Mucosa of stomach (tissue), 1 donor: ENCODE results near the gene HERPUD1.
"Not testable (repeated sequence)": the region's sequence is repeated elsewhere in the genome, so short reads cannot be mapped to it uniquely, and the experiment has no call there.

ENCODE experiments used
- H3K27me3 ChIP-seq: one replicate; pipeline ENCODE4 v1.7.0; 2013; ENCODE audit warnings: mild to moderate bottlenecking, low read length; ENCODE audit not compliant: control insufficient read depth, insufficient read depth
- H3K36me3 ChIP-seq: one replicate; pipeline ENCODE4 v1.7.0; 2013; ENCODE audit warnings: low read length; ENCODE audit not compliant: control insufficient read depth, insufficient read depth
- H3K4me1 ChIP-seq: one replicate; pipeline ENCODE4 v1.7.0; 2013; ENCODE audit warnings: mild to moderate bottlenecking, low read length; ENCODE audit not compliant: control insufficient read depth, insufficient read depth
- H3K4me3 ChIP-seq: one replicate; pipeline ENCODE4 v1.7.0; 2013; ENCODE audit warnings: low read length
- H3K9ac ChIP-seq: one replicate; pipeline ENCODE4 v1.7.0; 2013; ENCODE audit warnings: mild to moderate bottlenecking, low read length, moderate library complexity
- H3K9me3 ChIP-seq: one replicate; pipeline ENCODE4 v1.7.0; 2013; ENCODE audit warnings: mild to moderate bottlenecking, low read length, moderate library complexity; ENCODE audit not compliant: control insufficient read depth
- donor health status: Pancreatic carcinoma.

HERPUD1 gene

DNA sequence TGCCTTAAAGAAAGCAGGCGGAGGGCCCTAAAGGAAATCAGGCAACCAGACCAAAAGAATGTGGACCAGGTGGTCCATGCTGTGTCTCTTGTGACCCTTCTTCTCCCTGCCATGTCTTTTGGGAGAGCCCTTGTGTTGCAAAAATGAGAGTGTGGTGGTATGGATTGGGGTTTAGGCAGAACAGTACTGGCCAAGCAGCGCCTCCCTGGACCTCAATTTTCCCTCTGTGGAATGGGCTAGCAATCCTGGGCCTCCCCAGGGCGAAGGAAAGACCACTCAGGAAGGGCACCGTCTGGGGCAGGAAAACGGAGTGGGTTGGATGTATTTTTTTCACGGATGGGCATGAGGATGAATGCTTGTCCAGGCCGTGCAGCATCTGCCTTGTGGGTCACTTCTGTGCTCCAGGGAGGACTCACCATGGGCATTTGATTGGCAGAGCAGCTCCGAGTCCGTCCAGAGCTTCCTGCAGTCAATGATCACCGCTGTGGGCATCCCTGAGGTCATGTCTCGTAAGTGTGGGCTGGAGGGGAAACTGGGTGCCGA lies 49.9 kb downstream of the HERPUD1 start:
- H3K4me3 ChIP-seq = no peak overlapping the region
- no peak overlapping the region for H3K9ac ChIP-seq
- peaks cover 34% of the 10 kb centered on the region for H3K4me1 ChIP-seq
- no peaks in the 10 kb centered on the region for H3K9me3 ChIP-seq
- no peaks in the 10 kb centered on the region for H3K27me3 ChIP-seq
- H3K36me3 ChIP-seq = no peaks in the 10 kb centered on the region

DNA sequence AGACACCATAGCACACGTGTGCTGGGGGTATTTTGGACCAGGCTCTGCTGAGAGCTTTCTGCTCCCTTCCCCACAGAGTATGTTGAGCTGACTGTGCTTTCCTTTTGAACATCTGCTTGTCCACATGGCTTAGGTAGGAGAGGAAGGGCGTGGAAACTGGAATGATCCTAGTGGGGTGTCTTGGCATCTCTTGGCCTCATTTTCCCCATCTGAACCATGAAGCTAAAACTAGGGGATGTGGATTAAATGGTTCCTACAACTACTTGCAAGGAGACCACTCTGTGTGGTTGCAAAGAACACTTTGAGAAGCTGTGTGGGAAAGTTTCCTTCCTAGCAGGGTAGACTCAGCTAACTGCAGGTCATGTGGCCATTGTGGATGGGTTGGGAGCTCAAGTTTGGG lies 50.8 kb downstream of the HERPUD1 start:
- H3K36me3 ChIP-seq = no peaks in the 10 kb centered on the region
- no peaks in the 10 kb centered on the region for H3K27me3 ChIP-seq
- H3K9ac ChIP-seq = no peak overlapping the region
- no peak overlapping the region for H3K4me3 ChIP-seq
- no peaks in the 10 kb centered on the region for H3K9me3 ChIP-seq
- H3K4me1 ChIP-seq = peaks cover 34% of the 10 kb centered on the region

DNA sequence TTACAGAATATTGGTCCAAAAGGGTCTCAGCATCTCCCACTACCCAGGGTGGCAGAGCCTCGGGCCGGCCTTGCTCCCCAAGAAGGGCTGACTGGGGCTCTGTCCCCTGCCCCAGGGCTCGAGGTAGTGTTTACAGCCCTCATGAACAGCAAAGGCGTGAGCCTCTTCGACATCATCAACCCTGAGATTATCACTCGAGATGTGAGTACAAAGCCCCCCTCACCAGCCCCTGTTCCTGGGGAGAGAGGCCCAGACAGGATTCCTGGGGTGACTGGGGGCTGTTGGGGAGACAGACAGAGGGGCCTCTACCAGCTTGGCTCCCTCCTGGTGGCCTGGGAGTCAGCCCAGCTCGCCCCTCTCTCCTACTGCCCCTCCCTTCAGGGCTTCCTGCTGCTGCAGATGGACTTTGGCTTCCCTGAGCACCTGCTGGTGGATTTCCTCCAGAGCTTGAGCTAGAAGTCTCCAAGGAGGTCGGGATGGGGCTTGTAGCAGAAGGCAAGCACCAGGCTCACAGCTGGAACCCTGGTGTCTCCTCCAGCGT lies 51.3 kb downstream of the HERPUD1 start:
- no peak overlapping the region for H3K4me3 ChIP-seq

DNA sequence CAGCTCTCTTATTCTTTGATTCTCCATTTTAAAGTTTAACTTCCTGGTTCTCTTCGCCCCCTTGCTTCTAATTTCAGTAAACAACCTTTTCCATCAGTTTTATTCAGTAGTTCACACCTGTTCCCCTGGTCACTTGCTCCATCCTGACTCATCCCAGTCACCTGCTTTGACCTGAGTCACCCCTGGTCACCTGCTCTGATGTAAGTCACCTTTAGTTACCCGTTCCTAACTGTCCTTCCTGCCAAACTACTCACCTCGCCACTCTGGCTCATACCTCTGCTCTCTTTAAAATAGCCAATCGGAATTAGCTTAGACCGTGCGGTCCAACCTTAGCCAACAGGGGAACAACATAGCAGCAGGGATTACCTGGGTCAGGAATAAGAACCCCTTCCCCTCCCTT lies 52.7 kb downstream of the HERPUD1 start:
- H3K27me3 ChIP-seq = no peaks in the 10 kb centered on the region
- H3K9me3 ChIP-seq = no peaks in the 10 kb centered on the region
- H3K4me3 ChIP-seq = no peak overlapping the region
- peaks cover 47% of the 10 kb centered on the region for H3K4me1 ChIP-seq
- H3K9ac ChIP-seq = peak overlapping the region; percentile 7
- no peaks in the 10 kb centered on the region for H3K36me3 ChIP-seq

More for the DNA sequence above, 51.3 kb downstream of the HERPUD1 start:
- peaks cover 38% of the 10 kb centered on the region for H3K4me1 ChIP-seq
- H3K9ac ChIP-seq = no peak overlapping the region
- no peaks in the 10 kb centered on the region for H3K27me3 ChIP-seq
- no peaks in the 10 kb centered on the region for H3K9me3 ChIP-seq
- no peaks in the 10 kb centered on the region for H3K36me3 ChIP-seq

DNA sequence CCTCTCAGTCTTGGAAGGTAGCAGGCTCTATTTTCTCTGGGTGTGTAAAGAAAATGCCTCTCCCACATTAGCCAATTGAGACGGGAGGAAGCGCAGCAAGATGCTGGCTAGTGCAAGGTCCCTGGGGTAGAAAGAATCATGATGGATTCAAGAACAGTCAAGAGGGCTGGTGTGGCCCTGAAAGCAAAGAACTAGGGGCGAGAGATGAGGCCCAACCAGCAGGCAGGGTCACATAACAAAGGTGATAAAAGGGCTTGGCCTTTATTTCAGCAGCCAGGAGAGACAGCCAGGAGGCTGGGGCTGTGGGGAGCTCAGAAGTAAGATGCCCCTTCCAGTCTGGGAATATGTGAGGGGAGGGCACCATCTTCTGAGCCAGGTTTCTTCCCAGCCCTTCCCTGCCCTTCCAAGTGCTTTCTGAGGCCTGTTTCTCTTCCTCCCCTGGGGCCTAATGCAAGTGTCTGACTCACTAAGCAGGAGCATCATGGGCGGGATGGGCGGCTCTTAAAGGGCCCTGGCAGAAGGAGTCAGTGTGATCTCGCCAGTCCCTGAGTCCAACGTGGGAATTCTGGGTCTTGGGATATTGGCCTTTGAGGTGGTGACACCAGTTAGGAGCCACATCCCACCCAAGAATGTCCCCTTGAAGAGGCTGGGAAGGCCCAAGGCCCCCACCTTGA lies 53.5 kb downstream of the HERPUD1 start:
- H3K4me3 ChIP-seq = no peak overlapping the region
- peaks cover 47% of the 10 kb centered on the region for H3K4me1 ChIP-seq
- H3K9me3 ChIP-seq = no peaks in the 10 kb centered on the region
- no peaks in the 10 kb centered on the region for H3K27me3 ChIP-seq
- no peaks in the 10 kb centered on the region for H3K36me3 ChIP-seq
- peak overlapping the region; percentile 7 for H3K9ac ChIP-seq

DNA sequence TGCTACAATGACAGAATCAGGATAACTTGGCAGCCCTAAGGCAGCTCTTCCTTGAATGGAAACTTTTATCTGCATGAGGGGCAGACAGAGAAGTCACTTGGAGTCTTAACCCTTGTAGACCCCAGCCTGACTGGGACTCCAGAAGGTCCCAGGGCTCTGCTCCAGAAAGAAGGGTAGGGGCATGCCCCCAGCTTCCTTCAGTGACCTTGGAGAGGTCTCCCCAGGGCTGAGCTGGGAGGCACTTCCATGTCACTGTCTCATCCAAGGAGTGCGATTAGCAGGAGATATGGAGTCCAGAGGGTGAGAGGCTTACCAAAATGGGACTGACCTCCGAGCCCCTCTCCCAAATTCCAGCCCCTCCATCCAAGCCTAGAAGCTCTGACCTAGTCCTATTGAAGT lies 54.0 kb downstream of the HERPUD1 start:
- Histone ChIP-seq H3K9ac (no peak overlapping the region), H3K9me3 (no peaks in the 10 kb centered on the region), H3K36me3 (no peaks in the 10 kb centered on the region), H3K4me1 (peaks cover 47% of the 10 kb centered on the region), H3K4me3 (no peak overlapping the region), H3K27me3 (no peaks in the 10 kb centered on the region)

- Histone ChIP-seq H3K4me3 (no peak overlapping the region), H3K27me3 (no peaks in the 10 kb centered on the region), H3K9me3 (no peaks in the 10 kb centered on the region), H3K9ac (no peak overlapping the region), H3K4me1 (peaks cover 47% of the 10 kb centered on the region), H3K36me3 (no peaks in the 10 kb centered on the region)
These were observed 54.4 kb downstream of the HERPUD1 start for GRCh38 chr16:56986361-56986760.

- H3K4me1 ChIP-seq = peaks cover 51% of the 10 kb centered on the region
- H3K27me3 ChIP-seq, H3K9ac ChIP-seq, H3K36me3 ChIP-seq, H3K4me3 ChIP-seq, H3K9me3 ChIP-seq: not testable (repeated sequence)
These were observed 55.0 kb downstream of the HERPUD1 start for GRCh38 chr16:56986908-56987307.

DNA sequence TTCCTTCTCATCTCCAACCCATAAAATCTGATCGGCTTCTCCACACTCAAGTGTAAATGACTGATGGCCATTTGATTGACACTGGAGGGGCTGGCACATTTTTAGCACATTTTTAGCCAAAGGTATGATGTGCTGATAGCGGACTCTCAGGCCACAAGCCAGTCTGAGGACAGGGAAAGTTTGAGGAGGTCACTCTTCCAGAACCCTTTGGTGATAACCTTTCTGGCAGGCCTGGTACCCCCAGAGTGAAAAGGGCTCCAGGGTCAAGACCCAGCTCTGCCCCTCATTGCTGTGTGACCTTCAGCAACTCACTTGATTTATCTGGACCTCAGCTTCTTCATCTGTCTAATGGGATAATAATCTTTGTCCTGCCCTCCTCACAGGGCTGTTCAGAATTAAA lies 55.8 kb downstream of the HERPUD1 start:
- Histone ChIP-seq H3K27me3 (no peaks in the 10 kb centered on the region), H3K9ac (no peak overlapping the region), H3K36me3 (no peaks in the 10 kb centered on the region), H3K4me1 (peaks cover 54% of the 10 kb centered on the region), H3K4me3 (no peak overlapping the region), H3K9me3 (no peaks in the 10 kb centered on the region)

DNA sequence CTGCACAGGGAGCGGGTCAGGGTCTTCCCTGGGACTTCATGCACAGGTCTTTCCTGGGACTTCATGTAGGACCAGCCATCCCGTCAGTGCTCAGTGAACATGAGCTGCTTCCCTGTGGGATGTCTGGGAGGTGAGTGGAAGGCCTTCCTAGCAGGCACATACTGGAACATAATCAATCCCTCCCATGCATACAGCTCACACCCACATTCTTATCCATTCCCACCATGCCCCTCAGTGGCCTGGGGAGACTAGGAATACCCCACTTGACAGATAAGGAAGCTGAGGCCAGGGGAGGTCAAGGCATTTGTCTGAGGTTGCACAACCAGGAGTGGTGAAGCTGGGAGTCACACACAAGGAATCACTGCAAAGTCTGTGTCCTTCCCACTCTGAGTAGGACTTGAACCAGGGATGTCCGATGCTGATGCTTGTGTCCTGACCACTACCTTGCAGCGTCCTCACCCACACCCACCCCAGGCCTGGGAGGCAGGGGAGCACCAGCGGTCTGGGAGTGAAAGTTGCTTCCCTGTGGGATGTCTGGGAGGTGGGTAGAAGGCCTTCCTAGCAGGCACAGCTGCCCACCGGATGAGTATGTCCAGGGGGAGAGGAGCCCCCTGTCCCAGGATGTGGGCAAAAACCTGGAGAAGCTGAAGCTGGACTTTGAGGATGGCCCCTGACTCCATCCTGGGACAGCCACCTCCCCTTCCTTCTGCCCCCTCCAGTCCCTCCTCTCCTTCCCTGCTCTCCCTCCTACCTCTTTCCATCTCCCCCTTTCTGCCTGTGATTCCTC lies 56.4 kb downstream of the HERPUD1 start:
- H3K9ac ChIP-seq = peak overlapping the region; percentile 73
- no peaks in the 10 kb centered on the region for H3K36me3 ChIP-seq
- H3K27me3 ChIP-seq = no peaks in the 10 kb centered on the region
- H3K9me3 ChIP-seq = no peaks in the 10 kb centered on the region
- peaks cover 49% of the 10 kb centered on the region for H3K4me1 ChIP-seq
- H3K4me3 ChIP-seq = peak overlapping the region; percentile 40

- Histone ChIP-seq H3K4me3 (peak within 1 kb of the TSS; percentile 40), H3K9ac (peak within 1 kb of the TSS; percentile 73), H3K9me3 (no peaks in the 10 kb centered on the region), H3K36me3 (no peaks in the 10 kb centered on the region), H3K27me3 (no peaks in the 10 kb centered on the region), H3K4me1 (peaks cover 40% of the 10 kb centered on the region)
These were observed 57.3 kb downstream of the HERPUD1 start, which contains the start of gene NLRC5 for GRCh38 chr16:56988948-56989945. TSS of gene NLRC5 (plus strand) at chr16:56989557. CDS start at chr16:57020713, 31,156 bp downstream.
